ENCODE measurements around the gene PLA2G2D. TPM values are rescaled to one million over a fixed set of nuclear protein-coding genes. Genes with fewer than 3 reads are reported as not detected.
A peak's percentile ranks its signal among the peaks of the same experiment; 100 is the strongest.

PLA2G2D gene
- total RNA-seq, 1 donor = not detected

DNA sequence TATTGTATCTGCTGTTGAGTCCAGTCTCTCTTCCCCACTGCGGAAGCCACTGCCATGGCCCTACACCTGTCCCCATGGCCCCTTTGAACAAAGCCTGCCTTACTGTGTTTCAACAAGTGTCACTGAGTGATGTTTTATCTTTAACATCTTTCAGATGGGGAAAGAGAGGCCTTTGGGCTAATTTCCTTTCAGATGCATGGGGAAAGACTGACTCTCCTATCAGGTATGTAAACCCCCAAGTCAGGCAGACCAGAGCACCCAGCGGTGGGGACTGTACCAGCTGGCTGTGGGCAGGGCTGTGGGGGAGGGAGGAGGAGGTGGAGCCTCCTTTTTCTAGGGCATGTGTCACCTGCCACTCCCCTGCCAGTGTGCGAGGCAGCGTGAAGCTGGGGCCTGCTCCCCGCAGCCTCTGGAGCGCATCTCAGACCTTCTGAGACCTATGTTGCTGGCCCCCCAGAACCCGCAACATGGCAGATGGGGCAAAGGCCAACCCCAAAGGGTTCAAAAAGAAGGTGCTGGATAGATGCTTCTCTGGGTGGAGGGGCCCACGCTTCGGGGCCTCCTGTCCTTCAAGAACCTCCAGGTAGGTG is 19.7 kb upstream of the PLA2G2D start, which contains the start of gene PLA2G2F:
Gene PLA2G2F, plus strand, starts transcription at position 363 of the 590 bp plus-strand sequence. Its CDS starts 105 bp downstream, at position 468.
- Histone ChIP-seq H2AFZ (ENCODE audit: low read length) (no peak within 1 kb of the TSS), H3K36me3 (ENCODE audit: insufficient read depth, low read length) (no peaks in the 10 kb centered on the region), H3K4me2 (ENCODE audit: insufficient read depth, low read length) (no peak within 1 kb of the TSS), H3K4me3 (ENCODE audit: insufficient read depth, low read length) (no peak within 1 kb of the TSS), H4K20me1 (ENCODE audit: insufficient read depth, low read length) (no peaks in the 10 kb centered on the region), H3K27me3 (ENCODE audit: insufficient read depth, low read length) (peaks cover 5% of the 10 kb centered on the region), H3K4me1 (ENCODE audit: insufficient read depth, low read length) (no peaks in the 10 kb centered on the region), H3K27ac (ENCODE audit: low read depth, low read length) (no peak within 1 kb of the TSS), H3K9me3 (ENCODE audit: low read depth, low read length) (no peaks in the 10 kb centered on the region), H3K79me2 (ENCODE audit: insufficient read depth, low read length) (no peaks in the 10 kb centered on the region)
- peak; percentile 83 for DNase-seq (ENCODE audit: insufficient read length, low spot score, missing footprints)
- TF ChIP-seq, protein P1, sequence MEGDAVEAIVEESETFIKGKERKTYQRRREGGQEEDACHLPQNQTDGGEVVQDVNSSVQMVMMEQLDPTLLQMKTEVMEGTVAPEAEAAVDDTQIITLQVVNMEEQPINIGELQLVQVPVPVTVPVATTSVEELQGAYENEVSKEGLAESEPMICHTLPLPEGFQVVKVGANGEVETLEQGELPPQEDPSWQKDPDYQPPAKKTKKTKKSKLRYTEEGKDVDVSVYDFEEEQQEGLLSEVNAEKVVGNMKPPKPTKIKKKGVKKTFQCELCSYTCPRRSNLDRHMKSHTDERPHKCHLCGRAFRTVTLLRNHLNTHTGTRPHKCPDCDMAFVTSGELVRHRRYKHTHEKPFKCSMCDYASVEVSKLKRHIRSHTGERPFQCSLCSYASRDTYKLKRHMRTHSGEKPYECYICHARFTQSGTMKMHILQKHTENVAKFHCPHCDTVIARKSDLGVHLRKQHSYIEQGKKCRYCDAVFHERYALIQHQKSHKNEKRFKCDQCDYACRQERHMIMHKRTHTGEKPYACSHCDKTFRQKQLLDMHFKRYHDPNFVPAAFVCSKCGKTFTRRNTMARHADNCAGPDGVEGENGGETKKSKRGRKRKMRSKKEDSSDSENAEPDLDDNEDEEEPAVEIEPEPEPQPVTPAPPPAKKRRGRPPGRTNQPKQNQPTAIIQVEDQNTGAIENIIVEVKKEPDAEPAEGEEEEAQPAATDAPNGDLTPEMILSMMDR (IDR thresholded peaks at IDR 0.05; ENCODE audit: extremely low read depth, low read depth, low read length) = no peak

- no peak overlapping the region for H2AFZ ChIP-seq (ENCODE audit: low read length)
- H3K27me3 ChIP-seq (ENCODE audit: insufficient read depth, low read length) = no peaks in the 10 kb centered on the region
- no peak overlapping the region for H3K27ac ChIP-seq (ENCODE audit: low read depth, low read length)
- no peaks in the 10 kb centered on the region for H3K36me3 ChIP-seq (ENCODE audit: insufficient read depth, low read length)
- H3K4me1 ChIP-seq (ENCODE audit: insufficient read depth, low read length) = no peaks in the 10 kb centered on the region
- H3K4me3 ChIP-seq (ENCODE audit: insufficient read depth, low read length) = no peak overlapping the region
- no peak for DNase-seq (ENCODE audit: insufficient read length, low spot score, missing footprints)
- no peaks in the 10 kb centered on the region for H4K20me1 ChIP-seq (ENCODE audit: insufficient read depth, low read length)
- H3K9me3 ChIP-seq (ENCODE audit: low read depth, low read length) = no peaks in the 10 kb centered on the region
- H3K4me2 ChIP-seq (ENCODE audit: insufficient read depth, low read length) = no peak overlapping the region
- H3K79me2 ChIP-seq (ENCODE audit: insufficient read depth, low read length) = no peaks in the 10 kb centered on the region
- TF ChIP-seq, protein P1 (IDR thresholded peaks at IDR 0.05; ENCODE audit: extremely low read depth, low read depth, low read length) = no peak
Measured at GRCh38 chr1:20138346-20138745, 19.0 kb upstream of the PLA2G2D start.

DNA sequence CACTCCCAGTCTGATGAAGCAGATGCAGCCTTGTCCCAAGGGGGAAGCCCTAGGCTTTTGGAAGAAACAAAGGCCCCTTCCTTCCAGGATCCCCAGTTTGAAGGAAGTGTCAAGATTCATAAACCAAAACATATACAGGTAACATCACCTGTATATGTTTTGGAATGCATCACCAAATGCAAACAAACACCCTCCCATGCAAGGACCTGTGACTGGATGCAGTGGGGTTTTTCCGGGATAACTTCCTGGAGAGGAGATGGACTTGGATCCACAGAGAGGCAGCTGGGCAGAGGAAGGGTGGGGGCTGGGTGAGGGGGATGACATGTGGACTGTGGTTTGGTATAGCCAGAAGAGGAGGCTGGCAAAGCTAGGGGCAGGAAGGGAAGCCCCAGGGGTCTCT is 18.3 kb upstream of the PLA2G2D start:
- Histone ChIP-seq H2AFZ (ENCODE audit: low read length) (no peak overlapping the region), H3K9me3 (ENCODE audit: low read depth, low read length) (no peaks in the 10 kb centered on the region), H3K27me3 (ENCODE audit: insufficient read depth, low read length) (no peaks in the 10 kb centered on the region), H3K36me3 (ENCODE audit: insufficient read depth, low read length) (no peaks in the 10 kb centered on the region), H4K20me1 (ENCODE audit: insufficient read depth, low read length) (no peaks in the 10 kb centered on the region), H3K27ac (ENCODE audit: low read depth, low read length) (no peak overlapping the region), H3K79me2 (ENCODE audit: insufficient read depth, low read length) (no peaks in the 10 kb centered on the region), H3K4me2 (ENCODE audit: insufficient read depth, low read length) (no peak overlapping the region), H3K4me1 (ENCODE audit: insufficient read depth, low read length) (no peaks in the 10 kb centered on the region), H3K4me3 (ENCODE audit: insufficient read depth, low read length) (no peak overlapping the region)
- TF ChIP-seq, protein P1 (IDR thresholded peaks at IDR 0.05; ENCODE audit: extremely low read depth, low read depth, low read length) = no peak
- no peak for DNase-seq (ENCODE audit: insufficient read length, low spot score, missing footprints)

DNA sequence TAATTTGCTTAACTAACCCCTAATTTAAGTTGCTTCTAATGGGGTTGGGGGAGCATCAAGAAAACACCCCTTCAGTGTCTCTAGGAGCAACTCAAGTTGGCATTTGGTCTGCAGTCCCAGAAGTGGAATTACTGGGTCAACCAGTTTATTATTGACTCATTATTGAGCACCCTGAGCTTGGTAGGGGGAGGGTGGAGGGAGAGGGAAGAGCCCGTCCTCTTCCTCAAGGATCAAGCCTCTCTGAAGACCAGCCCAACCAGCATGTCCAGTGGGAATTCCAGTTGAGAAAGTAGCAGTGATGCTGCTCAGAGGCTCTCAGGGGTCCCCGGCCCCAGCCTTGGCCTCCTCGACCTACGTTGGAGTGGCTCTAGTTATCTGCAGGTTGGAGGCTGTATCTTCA is 17.7 kb upstream of the PLA2G2D start:
- no peaks in the 10 kb centered on the region for H3K9me3 ChIP-seq (ENCODE audit: low read depth, low read length)
- H3K27me3 ChIP-seq (ENCODE audit: insufficient read depth, low read length) = no peaks in the 10 kb centered on the region
- DNase-seq (ENCODE audit: insufficient read length, low spot score, missing footprints) = no peak
- no peak overlapping the region for H2AFZ ChIP-seq (ENCODE audit: low read length)
- H3K79me2 ChIP-seq (ENCODE audit: insufficient read depth, low read length) = no peaks in the 10 kb centered on the region
- no peak overlapping the region for H3K4me3 ChIP-seq (ENCODE audit: insufficient read depth, low read length)
- no peaks in the 10 kb centered on the region for H3K4me1 ChIP-seq (ENCODE audit: insufficient read depth, low read length)
- H3K4me2 ChIP-seq (ENCODE audit: insufficient read depth, low read length) = no peak overlapping the region
- no peaks in the 10 kb centered on the region for H4K20me1 ChIP-seq (ENCODE audit: insufficient read depth, low read length)
- H3K27ac ChIP-seq (ENCODE audit: low read depth, low read length) = no peak overlapping the region
- TF ChIP-seq, protein P1 (IDR thresholded peaks at IDR 0.05; ENCODE audit: extremely low read depth, low read depth, low read length) = no peak
- H3K36me3 ChIP-seq (ENCODE audit: insufficient read depth, low read length) = no peaks in the 10 kb centered on the region

Measured in osteoblast (primary cell).